SU-DHL-6 (cell line): ENCODE data around the gene DENND1C.

Experiments
- H2AFZ ChIP-seq: fragments of 200-600 bp; sonication (generic); 2 replicates; pipeline ENCODE4 v1.6.1; 2014; ENCODE audit warnings: low read depth, mild to moderate bottlenecking, moderate library complexity, mixed read lengths, antibody characterized with exemption, low read length; ENCODE audit not compliant: severe bottlenecking
- H3F3A ChIP-seq: fragments of 200-600 bp; shearing (Covaris generic); 2 replicates; pipeline ENCODE4 v1.6.0; 2016; ENCODE audit warnings: antibody characterized with exemption, mild to moderate bottlenecking; ENCODE audit not compliant: insufficient read depth
- H3K27ac ChIP-seq: fragments of 200-600 bp; sonication (generic); 2 replicates; pipeline ENCODE4 v1.5.1; 2016; ENCODE audit warnings: low read depth, mild to moderate bottlenecking, low read length, moderate library complexity, mixed read lengths
- H3K27me3 ChIP-seq: fragments of 200-600 bp; sonication (generic), shearing (Covaris generic); 2 replicates; pipeline ENCODE4 v1.6.0; 2014; ENCODE audit warnings: mild to moderate bottlenecking, low read length
- H3K36me3 ChIP-seq: fragments of 200-600 bp; sonication (generic); 2 replicates; pipeline ENCODE4 v1.6.1; 2014; ENCODE audit warnings: mild to moderate bottlenecking, low read length, mixed read lengths
- H3K4me2 ChIP-seq: fragments of 300-600, 200-600 bp; shearing (Covaris generic), sonication (generic); 2 replicates; pipeline ENCODE4 v1.6.0; 2014; ENCODE audit warnings: low read length, low read depth, mild to moderate bottlenecking; ENCODE audit not compliant: poor library complexity, severe bottlenecking
- H3K4me3 ChIP-seq: fragments of 200-600 bp; sonication (generic); 2 replicates; pipeline ENCODE4 v1.5.1; 2014; ENCODE audit warnings: antibody characterized with exemption, low read length, mild to moderate bottlenecking, mixed read lengths; ENCODE audit not compliant: insufficient read depth, poor library complexity, severe bottlenecking
- H3K79me2 ChIP-seq: fragments of 200-600 bp; sonication (generic); 2 replicates; pipeline ENCODE4 v1.6.1; 2014; ENCODE audit warnings: mild to moderate bottlenecking, low read length, moderate library complexity; ENCODE audit not compliant: insufficient read depth
- H3K9ac ChIP-seq: fragments of 200-600 bp; sonication (generic); 2 replicates; pipeline ENCODE4 v1.7.0; 2014; ENCODE audit warnings: mild to moderate bottlenecking, low read length
- H3K9me2 ChIP-seq: fragments of 200-600 bp; sonication (generic); replicated peaks from 2 replicates; pipeline ENCODE4 v1.6.1; 2014; ENCODE audit warnings: low read length; ENCODE audit not compliant: insufficient read depth
- H3K9me3 ChIP-seq: fragments of 200-600 bp; sonication (generic); 2 replicates; pipeline ENCODE4 v1.6.1; 2014; ENCODE audit warnings: low read length, mixed read lengths; ENCODE audit not compliant: insufficient read depth
- H4K20me1 ChIP-seq: fragments of 200-600 bp; sonication (generic); 2 replicates; pipeline ENCODE4 v1.6.1; 2014; ENCODE audit warnings: low read depth, mild to moderate bottlenecking, antibody characterized with exemption, low read length, moderate library complexity, mixed read lengths
- CTCF ChIP-seq: fragments of 200-600 bp; sonication (generic); IDR thresholded peaks from one replicate; pipeline ENCODE4 v1.5.1; 2017; ENCODE audit warnings: antibody characterized with exemption, mild to moderate bottlenecking, low read length, moderate library complexity; ENCODE audit not compliant: insufficient read depth, poor library complexity, severe bottlenecking
- EZH2phosphoT487 ChIP-seq: fragments of 200-600 bp; sonication (generic), shearing (Covaris generic); conservative IDR thresholded peaks from 2 replicates; pipeline ENCODE4 v1.6.1; 2018; ENCODE audit warnings: mild to moderate bottlenecking, antibody characterized with exemption, low read length, moderate library complexity, mixed read lengths

The DENND1C gene

GRCh38 chr19:6494438-6495036 lies 12.9 kb upstream of the DENND1C start:
- TF ChIP-seq CTCF (no peak), EZH2phosphoT487 (no peak)
- Histone ChIP-seq H3K27me3 (no peaks in the 10 kb centered on the region), H3K4me3 (no peak overlapping the region), H3K9me2 (no peaks in the 10 kb centered on the region), H3K4me2 (no peak overlapping the region), H4K20me1 (no peaks in the 10 kb centered on the region), H2AFZ (no peak overlapping the region), H3F3A (no peaks in the 10 kb centered on the region), H3K79me2 (no peaks in the 10 kb centered on the region), H3K9ac (no peak overlapping the region), H3K9me3 (no peaks in the 10 kb centered on the region), H3K36me3 (no peaks in the 10 kb centered on the region), H3K27ac (no peak overlapping the region)

GRCh38 chr19:6491802-6492592 lies 10.4 kb upstream of the DENND1C start:
- Histone ChIP-seq H3K4me3 (no peak overlapping the region), H3K9me3 (no peaks in the 10 kb centered on the region), H3K9me2 (no peaks in the 10 kb centered on the region), H3K4me2 (no peak overlapping the region), H3F3A (no peaks in the 10 kb centered on the region), H3K79me2 (no peaks in the 10 kb centered on the region), H4K20me1 (no peaks in the 10 kb centered on the region), H3K27ac (no peak overlapping the region), H3K9ac (no peak overlapping the region), H3K27me3 (no peaks in the 10 kb centered on the region), H2AFZ (no peak overlapping the region), H3K36me3 (no peaks in the 10 kb centered on the region)
- TF ChIP-seq EZH2phosphoT487 (no peak), CTCF (no peak)

- TF ChIP-seq EZH2phosphoT487 (no peak), CTCF (no peak)
- Histone ChIP-seq H3K36me3 (no peaks in the 10 kb centered on the region), H3K9me2 (no peaks in the 10 kb centered on the region), H3K79me2 (no peaks in the 10 kb centered on the region), H3K27ac (no peak overlapping the region), H3K9ac (no peak overlapping the region), H3K4me2 (peak overlapping the region; percentile 55), H3K27me3 (no peaks in the 10 kb centered on the region), H2AFZ (peak overlapping the region; percentile 99), H3K9me3 (no peaks in the 10 kb centered on the region), H3F3A (no peaks in the 10 kb centered on the region), H4K20me1 (no peaks in the 10 kb centered on the region), H3K4me3 (no peak overlapping the region)
These were observed 8.5 kb upstream of the DENND1C start for GRCh38 chr19:6490134-6490533.
